ENCODE measurements around the gene SNX27. TPM values are rescaled to one million over a fixed set of nuclear protein-coding genes. Genes with fewer than 3 reads are reported as not detected.

SNX27 gene
- total and polyA plus RNA-seq, 2 donors (not counting 1 experiment from before 2014, with no cell fraction given), result 13.5 to 45.6 TPM

GRCh38 chr1:151729157-151729965, 117.5 kb downstream of the SNX27 start:
- H3K27me3 Mint-ChIP-seq, result peaks cover 66% of the 10 kb centered on the region
- peaks cover 0 to 35% (median 18%) of the 10 kb centered on the region in 4 experiments for H3K27me3 ChIP-seq (replicated peaks in 1 of 4; ENCODE audit: control extremely low read depth in 1 of 4, control insufficient read depth in 3 of 4, insufficient read depth in 4 of 4, low read length in 3 of 4)
- no peak overlapping the region for H3K27ac ChIP-seq (ENCODE audit: low read length in 2 of 2)
- no peak for DNase-seq
- H4K20me1 ChIP-seq (ENCODE audit: control insufficient read depth, insufficient read depth, low read length, poor library complexity, severe bottlenecking), result no peaks in the 10 kb centered on the region
- CTCF ChIA-PET, result interaction anchor here (0.7 to 1.7 kb wide), 3 partner anchors 102 to 135 kb away, joined by 3 to 4 read pairs (median 4); no protein-coding TSS in a partner anchor
- H3K4me1 Mint-ChIP-seq, result no peaks in the 10 kb centered on the region
- 76% methylated on average over 10 of the region's 10 CpGs for WGBS (ENCODE audit: insufficient coverage)
- H3K4me1 ChIP-seq (ENCODE audit: control insufficient read depth in 2 of 2, insufficient read depth in 2 of 2, low read length in 2 of 2), result no peaks in the 10 kb centered on the region
- H3K27ac Mint-ChIP-seq, result no peak overlapping the region
- TF ChIP-seq EZH2 (IDR thresholded peaks at IDR 0.05; ENCODE audit: borderline replicate concordance, insufficient read depth, low read depth, low read length, poor library complexity, severe bottlenecking) (no peak), CTCF (IDR thresholded peaks at IDR 0.05) (no peak)
- H3K4me3 ChIP-seq (ENCODE audit: control extremely low read depth in 1 of 5, extremely low read depth in 1 of 5, insufficient read depth in 1 of 5, low read depth in 2 of 5, low read length in 4 of 5), result no peak overlapping the region
- no peak for ATAC-seq (ENCODE audit: low read depth)
- intact Hi-C loops (cut with micrococcal nuclease), result loop anchor here (10.0 kb wide), 1 partner anchor 105 kb away; the partner anchor contains the start of genes C2CD4D and RORC
- no peaks in the 10 kb centered on the region for H3K36me3 ChIP-seq (replicated peaks in 1 of 2; ENCODE audit: control extremely low read depth in 1 of 2, control insufficient read depth in 1 of 2, extremely low read depth in 1 of 2, insufficient read depth in 2 of 2, low read length in 1 of 2)
- no peaks in the 10 kb centered on the region for H3K79me2 ChIP-seq (ENCODE audit: control insufficient read depth, insufficient read depth, low read length)
- no peak overlapping the region for H3K9ac ChIP-seq (ENCODE audit: low read length)
- POLR2A ChIA-PET, result no interaction called here
- no peak overlapping the region for H3K4me2 ChIP-seq (replicated peaks; ENCODE audit: low read depth, low read length, poor library complexity, severe bottlenecking)
- H2AFZ ChIP-seq (ENCODE audit: insufficient read depth, low read depth, low read length, poor library complexity, severe bottlenecking), result no peak overlapping the region
- no peaks in the 10 kb centered on the region for H3K9me3 Mint-ChIP-seq (ENCODE audit: insufficient read depth)
- no peaks in the 10 kb centered on the region for H3K9me3 ChIP-seq (ENCODE audit: control extremely low read depth in 1 of 3, control insufficient read depth in 2 of 3, insufficient read depth in 1 of 3, low read length in 2 of 3)
- H3K4me3 Mint-ChIP-seq, result no peak overlapping the region

- ChIA-PET CTCF (interaction anchor here (0.7 to 1.7 kb wide), 2 partner anchors 102 to 135 kb away, joined by 4 read pairs; no protein-coding TSS in a partner anchor), POLR2A (no interaction called here)
- Histone ChIP-seq H3K4me2 (replicated peaks; ENCODE audit: low read depth, low read length, poor library complexity, severe bottlenecking) (no peak overlapping the region), H3K9ac (ENCODE audit: low read length) (no peak overlapping the region), H2AFZ (ENCODE audit: insufficient read depth, low read depth, low read length, poor library complexity, severe bottlenecking) (no peak overlapping the region), H3K36me3 (replicated peaks in 1 of 2; ENCODE audit: control extremely low read depth in 1 of 2, control insufficient read depth in 1 of 2, extremely low read depth in 1 of 2, insufficient read depth in 2 of 2, low read length in 1 of 2) (no peaks in the 10 kb centered on the region), H3K79me2 (ENCODE audit: control insufficient read depth, insufficient read depth, low read length) (no peaks in the 10 kb centered on the region), H3K27ac (ENCODE audit: low read length in 2 of 2) (no peak overlapping the region), H3K9me3 (ENCODE audit: control extremely low read depth in 1 of 3, control insufficient read depth in 2 of 3, insufficient read depth in 1 of 3, low read length in 2 of 3) (no peaks in the 10 kb centered on the region), H3K27me3 (replicated peaks in 1 of 4; ENCODE audit: control extremely low read depth in 1 of 4, control insufficient read depth in 3 of 4, insufficient read depth in 4 of 4, low read length in 3 of 4) (peaks cover 0 to 34% (median 16%) of the 10 kb centered on the region in 4 experiments), H3K4me3 (ENCODE audit: control extremely low read depth in 1 of 5, extremely low read depth in 1 of 5, insufficient read depth in 1 of 5, low read depth in 2 of 5, low read length in 4 of 5) (no peak overlapping the region), H4K20me1 (ENCODE audit: control insufficient read depth, insufficient read depth, low read length, poor library complexity, severe bottlenecking) (no peaks in the 10 kb centered on the region), H3K4me1 (ENCODE audit: control insufficient read depth in 2 of 2, insufficient read depth in 2 of 2, low read length in 2 of 2) (no peaks in the 10 kb centered on the region)
- WGBS (ENCODE audit: insufficient coverage), result 93% methylated on average over 4 of the region's 4 CpGs
- Mint-ChIP-seq H3K4me1 (no peaks in the 10 kb centered on the region), H3K4me3 (no peak overlapping the region), H3K27ac (no peak overlapping the region), H3K27me3 (peaks cover 66% of the 10 kb centered on the region), H3K9me3 (ENCODE audit: insufficient read depth) (no peaks in the 10 kb centered on the region)
- DNase-seq (no peak), ATAC-seq (ENCODE audit: low read depth) (no peak)
- intact Hi-C loops (cut with micrococcal nuclease), result loop anchor here (10.0 kb wide), 1 partner anchor 105 kb away; the partner anchor contains the start of genes C2CD4D and RORC
- TF ChIP-seq CTCF (IDR thresholded peaks at IDR 0.05) (no peak), EZH2 (IDR thresholded peaks at IDR 0.05; ENCODE audit: borderline replicate concordance, insufficient read depth, low read depth, low read length, poor library complexity, severe bottlenecking) (no peak)
Observed at GRCh38 chr1:151729966-151730291, 118.1 kb downstream of the SNX27 start.

All from B cell (primary cell).